K562 (cell line): Measurements from ENCODE around the gene RPL3.

Source experiments
- CTCF ChIP-seq, 3 experiments: IDR thresholded peaks in 2 of 3; conservative IDR thresholded peaks in 1 of 3; 2 replicates each; pipeline ENCODE4 v1.5.1; 2011 to 2012; ENCODE audit warnings: low read length in 3 of 3, mild to moderate bottlenecking in 3 of 3, control low read depth in 2 of 3, improper control_type of control experiment in 1 of 3, inconsistent platforms in 1 of 3, low read depth in 1 of 3, mixed read lengths in 1 of 3, moderate library complexity in 1 of 3; ENCODE audit not compliant: insufficient read depth in 2 of 3
- DNMT1 ChIP-seq: fragments of 450-650 bp; IDR thresholded peaks from 2 replicates; pipeline ENCODE4 v1.6.1; 2016; ENCODE audit warnings: antibody characterized with exemption, mild to moderate bottlenecking
- NBN ChIP-seq: fragments of 450-650 bp; IDR thresholded peaks from 2 replicates; pipeline ENCODE4 v1.6.1; 2016; ENCODE audit warnings: low read depth, mild to moderate bottlenecking
- POLR2A ChIP-seq: fragments of 450-650 bp; conservative IDR thresholded peaks from 2 replicates; pipeline ENCODE4 v1.6.1; 2016
- POLR2AphosphoS5 ChIP-seq: IDR thresholded peaks from 2 replicates; pipeline ENCODE4 v1.6.1; 2011; ENCODE audit warnings: mild to moderate bottlenecking, low read depth, low read length, moderate library complexity; ENCODE audit not compliant: control insufficient read depth, insufficient read depth
- PRPF4 ChIP-seq: fragments of 200-400 bp; formaldehyde crosslinking; IDR thresholded peaks from one replicate; pipeline ENCODE4 v1.6.1; 2017; ENCODE audit warnings: low read length, low read depth, mild to moderate bottlenecking; ENCODE audit not compliant: insufficient read depth, poor library complexity, severe bottlenecking
- SP1 ChIP-seq: sonication (generic); formaldehyde crosslinking; IDR thresholded peaks from 2 replicates; pipeline ENCODE4 v1.8.1; 2022; ENCODE audit warnings: mild to moderate bottlenecking, missing genetic modification reagents
- ZNF707 ChIP-seq: fragments of 250-450 bp; sonication (Bioruptor Pico); conservative IDR thresholded peaks from 2 replicates; pipeline ENCODE4 v1.8.0; 2022; ENCODE audit warnings: inconsistent platforms, mild to moderate bottlenecking, moderate library complexity
- TF ChIP-seq, protein P1 (sequence below): sonication (generic); formaldehyde crosslinking; IDR thresholded peaks from 2 replicates; pipeline ENCODE4 v1.9.0; 2022; ENCODE audit warnings: mild to moderate bottlenecking, missing genetic modification reagents

DNA sequence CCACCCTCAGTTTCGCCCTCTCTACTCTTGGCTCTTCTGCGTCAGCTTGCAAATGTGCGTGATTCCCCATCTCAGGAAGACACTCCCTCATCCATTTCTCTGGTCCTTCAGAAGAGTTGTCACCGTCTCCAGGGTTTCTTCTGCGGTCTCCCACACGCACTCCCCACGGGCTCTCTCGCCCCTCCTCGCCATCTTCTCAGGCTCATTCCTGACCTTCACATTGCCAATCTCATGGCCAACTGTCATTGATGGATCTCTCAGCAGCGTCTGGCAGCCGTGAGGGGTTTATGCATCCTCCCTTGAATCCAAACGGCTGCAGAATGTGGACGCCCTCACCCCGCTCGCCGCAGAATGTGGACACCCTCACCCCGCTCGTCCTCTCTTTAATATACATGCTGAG lies 40.8 kb upstream of the RPL3 start:
- TF ChIP-seq ZNF707 (no peak), POLR2A (no peak), SP1 (CRISPR knock-in tag) (no peak), POLR2AphosphoS5 (no peak), NBN (no peak), CTCF (IDR thresholded peaks at IDR 0.05 in 2 of 3, conservative IDR thresholded peaks at IDR 0.05 in 1 of 3; ENCODE audit: insufficient read depth in 2 of 3, low read depth in 1 of 3, low read length in 3 of 3) (no peak), PRPF4 (no peak), DNMT1 (no peak)
- TF ChIP-seq, protein P1, sequence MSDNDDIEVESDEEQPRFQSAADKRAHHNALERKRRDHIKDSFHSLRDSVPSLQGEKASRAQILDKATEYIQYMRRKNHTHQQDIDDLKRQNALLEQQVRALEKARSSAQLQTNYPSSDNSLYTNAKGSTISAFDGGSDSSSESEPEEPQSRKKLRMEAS, result no peak
